NT2/D1 (cell line): ENCODE results near the gene PHC2.

Experiments
- SUZ12 ChIP-seq: IDR thresholded peaks from 2 replicates; pipeline ENCODE4 v1.6.1; 2011; ENCODE audit not compliant: insufficient read length, insufficient read depth; ENCODE audit errors: extremely low read depth
- YY1 ChIP-seq: IDR thresholded peaks from 2 replicates; pipeline ENCODE4 v1.6.1; 2011; ENCODE audit not compliant: insufficient read length, insufficient read depth

GRCh38 chr1:33294071-33295010 is 136.6 kb downstream of the PHC2 start:
- TF ChIP-seq SUZ12 (no peak), YY1 (no peak)
